Stimulated activated CD8-positive, alpha-beta memory T cell treated with anti-CD3 and anti-CD28 coated beads, Interleukin-4, amount 100 ng/mL, for 1 hour (primary cell): ENCODE data around the gene IGF1R.

Experiments
- DNase-seq, 2 donors: peaks; one replicate each; pipeline ENCODE4 v3.0.0-alpha.2; 2020; ENCODE audit warnings: low read depth in 2 of 2, low spot score in 1 of 2

IGF1R gene

DNA sequence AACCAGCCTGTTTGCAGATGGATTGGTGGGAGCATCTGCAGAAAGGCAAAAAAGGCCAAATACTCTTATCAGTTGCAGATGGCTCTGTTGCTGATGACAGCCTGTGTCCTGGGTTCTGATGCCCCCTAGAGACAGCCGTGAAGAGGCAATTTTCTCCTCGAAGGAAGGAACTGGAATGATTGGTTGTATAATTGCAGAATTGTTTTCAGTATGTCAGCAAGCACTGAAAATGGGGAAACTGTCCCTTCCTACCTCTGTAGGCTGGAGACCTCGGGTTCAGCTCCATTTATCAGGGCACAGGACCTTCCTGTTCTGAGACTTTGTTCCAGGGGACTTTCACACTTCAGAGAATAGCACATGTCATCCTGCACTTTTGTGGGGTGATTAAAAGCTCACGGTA lies 256.2 kb downstream of the IGF1R start:
- no peak for DNase-seq

DNA sequence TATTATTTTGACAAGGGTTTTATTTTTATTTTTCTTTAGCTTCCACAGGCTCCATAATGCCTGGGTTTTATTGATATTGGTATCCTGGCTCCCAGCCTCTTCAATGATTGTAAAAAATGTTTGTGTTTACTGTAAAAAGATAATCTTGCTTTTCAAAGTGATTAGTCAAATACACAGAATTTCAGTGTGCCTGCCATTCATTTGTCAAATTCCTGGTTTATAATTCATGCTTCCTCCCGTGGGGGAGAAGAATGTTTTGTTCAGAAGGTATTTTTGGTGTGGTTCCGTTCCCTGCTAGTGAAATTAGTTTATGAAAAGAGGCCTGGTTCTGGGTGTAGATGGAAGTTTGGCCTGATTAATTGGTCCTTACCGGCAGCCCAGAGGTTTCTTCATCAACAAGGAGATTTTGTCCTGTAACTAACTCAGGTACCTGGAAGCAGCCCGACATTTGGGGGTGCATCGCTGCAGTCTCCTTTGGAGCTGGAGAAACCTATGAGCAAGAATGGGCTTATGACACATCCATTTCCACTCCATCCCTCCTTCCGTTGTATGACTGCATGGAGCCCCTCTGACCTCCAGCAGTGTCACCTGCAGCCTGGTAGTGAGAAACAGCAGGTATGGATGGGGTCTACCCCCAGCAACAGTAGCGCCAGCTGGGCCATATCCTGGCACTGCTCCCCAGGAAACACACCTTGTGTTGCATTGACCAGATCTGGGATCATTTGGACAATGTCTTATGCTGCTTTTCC lies 257.8 kb downstream of the IGF1R start:
- no peak for DNase-seq

DNA sequence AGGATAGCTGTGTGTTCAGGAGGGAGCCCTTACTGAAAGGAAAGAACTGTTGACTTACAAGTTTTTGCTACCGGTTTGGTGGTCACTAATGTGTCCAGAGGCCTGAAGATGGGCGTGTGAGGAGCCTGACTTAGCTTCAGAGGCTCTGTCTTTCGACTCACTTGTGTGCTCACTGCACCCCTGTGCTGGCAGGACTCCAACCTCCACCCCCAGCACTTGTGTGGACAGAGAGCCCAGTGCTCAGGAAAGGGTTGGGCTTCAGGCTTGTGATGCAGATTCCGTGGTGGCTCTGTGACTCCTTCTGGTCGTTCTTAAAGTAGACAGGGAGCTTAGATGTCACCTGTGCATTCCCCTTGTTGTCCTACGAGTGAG lies 258.4 kb downstream of the IGF1R start:
- no peak for DNase-seq

GRCh38 chr15:98907927-98908471 lies 259.7 kb downstream of the IGF1R start:
- no peak for DNase-seq

GRCh38 chr15:98909968-98910885 lies 261.9 kb downstream of the IGF1R start:
- no peak for DNase-seq

- no peak for DNase-seq
Measured at GRCh38 chr15:98914626-98915025, 266.3 kb downstream of the IGF1R start.

DNA sequence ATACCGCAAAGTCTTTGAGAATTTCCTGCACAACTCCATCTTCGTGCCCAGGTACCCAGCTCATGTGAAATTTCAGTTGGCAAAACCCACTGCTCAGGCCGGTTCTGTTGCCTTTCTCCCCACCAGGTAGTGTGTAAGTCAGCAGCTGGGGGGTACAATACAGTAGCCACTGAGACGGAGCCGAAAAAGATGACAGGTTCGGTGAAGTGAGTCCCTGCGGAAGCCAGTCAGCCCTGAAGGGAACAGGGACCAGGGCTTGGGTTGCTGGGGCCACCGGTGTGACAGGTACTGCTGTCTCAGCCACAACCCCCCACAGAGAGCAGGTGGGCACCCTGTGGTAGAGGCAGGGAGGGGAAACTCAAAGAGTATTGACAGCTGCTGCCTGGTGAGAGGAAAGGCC lies 268.5 kb downstream of the IGF1R start:
- DNase-seq, result no peak

DNA sequence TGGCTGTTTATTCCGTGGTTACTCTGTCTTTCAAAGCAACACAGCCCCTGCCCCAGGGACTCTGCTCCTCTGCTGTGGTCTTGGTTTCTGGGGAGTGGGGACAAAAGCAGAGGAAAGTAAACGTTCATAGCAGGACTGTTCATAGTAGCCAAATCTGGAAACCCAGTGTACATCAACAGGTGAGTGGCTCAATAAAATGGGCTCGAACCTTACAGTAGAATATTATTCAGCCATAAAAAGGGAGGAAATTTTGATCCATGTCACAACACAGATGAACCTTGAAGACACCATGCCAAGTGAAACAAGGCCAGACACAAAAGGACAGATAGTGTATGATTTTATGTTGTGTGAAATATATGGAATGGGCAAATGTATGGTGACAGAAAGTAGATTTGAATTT lies 269.1 kb downstream of the IGF1R start:
- DNase-seq, result no peak

GRCh38 chr15:98920091-98920880 lies 271.9 kb downstream of the IGF1R start:
- DNase-seq, result no peak

GRCh38 chr15:98923171-98923570 lies 274.8 kb downstream of the IGF1R start:
- no peak for DNase-seq

GRCh38 chr15:98923579-98923978 lies 275.2 kb downstream of the IGF1R start:
- DNase-seq, result no peak

DNA sequence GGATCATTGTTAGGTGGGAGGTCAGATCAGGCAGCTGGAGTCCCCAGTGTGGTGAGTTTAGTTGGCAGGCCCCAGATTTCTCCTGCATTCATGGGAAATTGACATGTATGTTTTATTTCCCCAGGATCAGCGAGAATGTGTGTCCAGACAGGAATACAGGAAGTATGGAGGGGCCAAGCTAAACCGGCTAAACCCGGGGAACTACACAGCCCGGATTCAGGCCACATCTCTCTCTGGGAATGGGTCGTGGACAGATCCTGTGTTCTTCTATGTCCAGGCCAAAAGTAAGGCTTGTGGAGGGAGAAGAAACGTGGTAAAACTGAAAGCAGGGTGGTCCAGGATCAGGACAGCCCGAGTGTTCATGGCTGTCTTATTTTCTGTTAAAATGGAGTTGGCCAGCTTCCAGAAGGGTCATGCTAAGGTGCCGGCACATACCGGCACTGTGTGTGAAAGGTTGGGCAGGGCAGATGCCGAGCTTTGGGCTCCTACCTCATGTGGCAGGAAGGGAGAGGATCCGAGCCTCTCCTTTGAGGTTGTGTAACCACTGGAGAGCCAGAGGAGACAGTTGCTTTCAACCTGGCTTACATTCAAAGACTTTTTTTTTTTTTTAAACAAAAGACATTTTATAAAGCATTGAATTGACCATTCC lies 276.2 kb downstream of the IGF1R start:
- no peak for DNase-seq

DNA sequence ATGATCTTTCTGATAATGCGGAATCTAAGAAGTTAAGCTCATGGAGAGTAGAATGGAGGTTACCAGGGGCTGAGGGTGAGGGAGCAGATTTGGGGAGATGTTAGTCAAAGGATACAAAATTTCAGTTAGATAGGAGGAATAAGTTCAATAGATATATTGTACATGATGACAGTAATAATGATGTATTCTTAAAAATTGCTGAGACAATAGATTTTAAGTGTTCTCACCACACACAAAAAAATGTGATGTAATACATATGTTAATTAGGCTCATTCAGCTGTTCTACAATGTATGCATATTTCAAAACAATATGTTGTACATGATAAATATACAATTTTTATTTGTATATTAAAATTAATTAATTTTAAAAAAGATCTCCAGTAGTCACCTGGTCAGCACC lies 277.9 kb downstream of the IGF1R start:
- no peak for DNase-seq

GRCh38 chr15:98927022-98927421 lies 278.7 kb downstream of the IGF1R start:
- DNase-seq, result no peak

DNA sequence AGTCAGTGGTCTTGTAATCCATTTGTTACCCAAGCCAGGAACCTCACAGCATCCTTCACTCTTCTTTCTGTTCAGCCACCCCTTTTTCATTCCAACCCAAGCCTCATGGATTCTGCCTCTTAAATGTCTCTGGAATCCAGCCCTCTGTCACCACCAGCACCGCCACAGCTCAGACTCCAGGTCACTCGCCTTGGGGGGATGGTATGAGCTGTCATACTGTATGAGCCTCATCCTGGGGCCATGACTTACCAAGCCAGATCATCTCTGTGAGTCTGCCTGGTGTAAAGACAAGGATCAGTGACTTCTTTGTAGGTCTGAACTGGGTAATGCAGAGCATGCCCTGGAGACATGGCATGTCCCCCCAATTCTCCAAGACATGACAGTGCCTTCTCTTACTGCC lies 279.7 kb downstream of the IGF1R start:
- no peak for DNase-seq

- DNase-seq, result no peak
Measured at GRCh38 chr15:98930576-98930975, 282.2 kb downstream of the IGF1R start.

GRCh38 chr15:98931004-98931403 lies 282.7 kb downstream of the IGF1R start:
- DNase-seq, result no peak

DNA sequence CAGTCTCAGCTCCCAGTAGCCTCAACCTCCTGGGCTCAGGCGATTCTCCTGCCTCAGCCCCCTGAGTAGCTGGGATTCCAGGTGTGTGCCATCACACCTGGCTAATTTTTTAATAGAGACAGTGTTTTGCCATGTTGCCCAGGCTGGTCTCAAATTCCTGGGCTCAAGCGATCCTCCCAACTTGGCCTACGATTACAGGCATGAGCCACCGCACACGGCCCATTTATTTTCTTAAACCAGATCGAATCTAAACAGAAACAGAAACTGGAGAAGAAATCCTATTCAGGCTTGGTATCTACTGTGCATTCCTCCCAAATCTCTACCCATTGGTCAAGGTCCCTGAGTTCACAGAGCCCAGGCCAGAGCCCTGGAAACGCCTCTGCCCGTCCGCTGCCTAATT lies 285.1 kb downstream of the IGF1R start:
- no peak for DNase-seq

DNA sequence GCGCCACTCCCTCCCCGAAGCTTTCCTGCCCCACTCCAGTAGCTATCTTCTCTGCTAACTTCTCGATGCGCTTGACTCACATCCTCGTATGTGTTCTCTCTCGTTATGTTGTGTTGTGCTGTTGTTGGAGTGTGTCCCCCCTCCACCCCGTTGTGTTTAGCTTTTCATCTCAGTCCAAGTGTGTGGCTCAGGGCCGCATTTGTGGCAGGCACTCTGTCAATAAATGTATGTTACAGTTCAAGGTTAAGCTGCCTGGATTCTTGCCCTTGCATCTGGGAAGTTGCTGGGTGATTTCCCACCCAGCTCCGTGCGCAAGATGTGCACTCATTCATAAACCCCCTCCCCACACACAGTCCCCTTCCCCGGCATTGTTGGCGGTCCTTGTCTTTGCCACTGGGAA lies 287.4 kb downstream of the IGF1R start:
- DNase-seq, result no peak

GRCh38 chr15:98937413-98938104 lies 289.2 kb downstream of the IGF1R start:
- DNase-seq, result no peak
